GM12878 (cell line): ENCODE results near the gene ADAMTS17. TPM values are rescaled to one million over a fixed set of nuclear protein-coding genes. Genes with fewer than 3 reads are reported as not detected.

Experiments
- ATAC-seq: fragments of 200-7000 bp; cut with Tn5 transposase; 3 replicates; pipeline ENCODE4 v1.9.1; 2020; ENCODE audit warnings: mild to moderate bottlenecking, moderate library complexity
- BruUV-seq: library from RNA; stranded (reverse); fragments of 400-500 nt; replicated peaks from 2 replicates; lab custom pipeline; 2021; lab: Mats Ljungman, UMichigan
- CTCF ChIA-PET: fragments of 300-600 bp; sonication (Branson Sonifier 250); formaldehyde crosslinking; extraction: SDS; loops from one replicate; lab custom pipeline; 2021; ENCODE audit warnings: inconsistent platforms; lab: Yijun Ruan, JAX
- POLR2A ChIA-PET: fragments of 350-600 bp; formaldehyde crosslinking; extraction: SDS; loops from one replicate; lab custom pipeline; 2021; ENCODE audit warnings: inconsistent platforms; lab: Charles Lee
- RAD21 ChIA-PET: fragments of 300-600 bp; sonication (Branson Sonifier 250); formaldehyde crosslinking; loops from one replicate; lab custom pipeline; 2023; ENCODE audit warnings: antibody characterized with exemption; ENCODE audit not compliant: unreplicated experiment; lab: Charles Lee
- SMC1A ChIA-PET: fragments of 300-600 bp; sonication (Branson Sonifier 250); formaldehyde crosslinking; loops from one replicate; lab custom pipeline; 2023; ENCODE audit not compliant: unreplicated experiment, uncharacterized antibody; lab: Charles Lee
- DNase-seq: peaks from one replicate; pipeline ENCODE4 v3.0.0-alpha.2; 2011; ENCODE audit warnings: low read depth, low spot score
- FAIRE-seq: peaks from 3 replicates; lab custom pipeline; 2011; peaks lifted over from hg19 to GRCh38; lab: Jason Lieb, UNC
- H2AFZ ChIP-seq: 2 replicates; pipeline ENCODE4 v1.6.0; 2011; ENCODE audit warnings: low read depth, low read length, control low read depth; ENCODE audit not compliant: control insufficient read depth
- H3K27ac ChIP-seq: 2 replicates; pipeline ENCODE4 v1.5.1; 2011; ENCODE audit warnings: control low read depth; ENCODE audit not compliant: control insufficient read depth, insufficient read depth
- H3K27me3 ChIP-seq, 2 experiments: replicated peaks in 1 of 2; 2 replicates each; pipeline versions ENCODE4 v1.6.0 to v1.6.1; 2011; ENCODE audit warnings: low read length in 1 of 2; ENCODE audit not compliant: control insufficient read depth in 2 of 2, insufficient read depth in 2 of 2
- H3K36me3 ChIP-seq, 2 experiments: 2 replicates each; pipeline ENCODE4 v1.5.1; 2011; ENCODE audit warnings: low read length in 1 of 2; ENCODE audit not compliant: control insufficient read depth in 2 of 2, insufficient read depth in 2 of 2
- H3K4me1 ChIP-seq: 2 replicates; pipeline ENCODE4 v1.6.1; 2011; ENCODE audit warnings: mild to moderate bottlenecking, low read length, moderate library complexity, mixed read lengths; ENCODE audit not compliant: control insufficient read depth, insufficient read depth
- H3K4me2 ChIP-seq: 2 replicates; pipeline ENCODE4 v1.6.0; 2011; ENCODE audit warnings: control low read depth; ENCODE audit not compliant: control insufficient read depth, insufficient read depth
- H3K4me3 ChIP-seq: fragments of 200-600 bp; sonication (generic); 2 replicates; pipeline ENCODE4 v1.5.1; 2016
- H3K79me2 ChIP-seq: 2 replicates; pipeline ENCODE4 v1.6.0; 2011; ENCODE audit warnings: low read length; ENCODE audit not compliant: control insufficient read depth, insufficient read depth
- H3K9ac ChIP-seq: 2 replicates; pipeline ENCODE4 v1.8.0; 2011; ENCODE audit warnings: low read length, control low read depth, mixed read lengths; ENCODE audit not compliant: control insufficient read depth, insufficient read depth
- H3K9me3 ChIP-seq: replicated peaks from 3 replicates; pipeline ENCODE4 v1.5.1; 2011; ENCODE audit warnings: mild to moderate bottlenecking, low read length; ENCODE audit not compliant: control insufficient read depth, insufficient read depth
- H4K20me1 ChIP-seq: 2 replicates; pipeline ENCODE4 v1.6.0; 2011; ENCODE audit not compliant: control insufficient read depth, insufficient read depth
- BMI1 ChIP-seq: fragments of 450-650 bp; IDR thresholded peaks from 2 replicates; pipeline ENCODE4 v1.6.1; 2016; ENCODE audit warnings: mild to moderate bottlenecking, moderate library complexity, borderline replicate concordance
- ESRRA ChIP-seq: IDR thresholded peaks from 2 replicates; pipeline ENCODE4 v1.6.1; 2012; ENCODE audit warnings: mild to moderate bottlenecking, low read length, improper control_type of control experiment
- GABPA ChIP-seq: IDR thresholded peaks from 2 replicates; pipeline ENCODE4 v1.6.1; 2014; ENCODE audit warnings: antibody characterized with exemption, low read depth, mild to moderate bottlenecking, inconsistent platforms
- HDAC2 ChIP-seq: fragments of 200-600 bp; sonication (generic); IDR thresholded peaks from 2 replicates; pipeline ENCODE4 v1.6.1; 2017
- NFYB ChIP-seq: IDR thresholded peaks from 2 replicates; pipeline ENCODE4 v1.6.1; 2011; ENCODE audit warnings: low read depth, mild to moderate bottlenecking, low read length, improper control_type of control experiment, moderate library complexity; ENCODE audit not compliant: insufficient read depth
- RB1 ChIP-seq: fragments of 450-650 bp; formaldehyde crosslinking; IDR thresholded peaks from 2 replicates; pipeline ENCODE4 v1.6.1; 2017; ENCODE audit warnings: mild to moderate bottlenecking, borderline replicate concordance
- WGBS: methylation state at CpG from one replicate; pipeline ENCODE4 v1.1.6; 2016; ENCODE audit warnings: low lambda C conversion rate; ENCODE audit not compliant: insufficient replicate concordance, insufficient coverage; ENCODE audit errors: missing lambda C conversion rate; 5-methylcytosine and 5-hydroxymethylcytosine counted together
- in situ Hi-C: fragments of 300-500 bp; cut with MboI; formaldehyde crosslinking; loops from 9 replicates; pipeline ENCODE4 v1.14.3; 2018; ENCODE audit warnings: mixed read lengths
- intact Hi-C: fragments of 100-400 bp; cut with micrococcal nuclease; formaldehyde crosslinking; loops from one replicate; pipeline ENCODE4 v1.14.2; 2022; ENCODE audit not compliant: unreplicated experiment
- polyA plus RNA-seq, 11 experiments: library from polyadenylated mRNA; depleted of rRNA in 4 of 11; unstranded in 6 of 11; stranded (reverse) in 5 of 11; fragments of >200 nt; fragmentation: Nextera tagmentation in 4 of 11; fragmentation: Illumina TruSeq in 1 of 11; extraction: Ambion mirVana in 4 of 11; extraction: Trizol in 1 of 11; gene quantifications; 1 replicate in 1 of 11; 2 replicates in 10 of 11; pipeline versions ENCODE4 v1.2.1 to v1.2.3, GENCODE V29; 2011 to 2016; ENCODE audit warnings: inconsistent platforms in 2 of 11, missing spikeins in 2 of 11, low read depth in 1 of 11
- total RNA-seq, 4 experiments: library from RNA; depleted of rRNA in 3 of 4; stranded (reverse); fragments of >200 nt in 3 of 4; fragmentation: Illumina TruSeq in 1 of 4; extraction: Trizol in 1 of 4; gene quantifications; 2 replicates each; pipeline versions ENCODE4 v1.2.1 to v1.2.3, GENCODE V29; 2013 to 2021
- TF ChIP-seq, protein P1 (sequence below): IDR thresholded peaks from 2 replicates; pipeline ENCODE4 v1.6.1; 2012; ENCODE audit warnings: mild to moderate bottlenecking, low read depth, low read length

ADAMTS17 gene
- total and polyA plus RNA-seq, 10 of the 15 experiments (the other 5 are each of a cell fraction or from before 2014, with no cell fraction given): 0.04 to 0.50 (median 0.10) TPM; not detected in 4

- in situ Hi-C loops: no loop called here
- no peak overlapping the region for H3K27ac ChIP-seq
- H3K4me2 ChIP-seq: no peak overlapping the region
- H4K20me1 ChIP-seq: no peaks in the 10 kb centered on the region
- ATAC-seq (no peak), FAIRE-seq (no peak), DNase-seq (no peak)
- intact Hi-C loops: no loop called here
- no TSS peak for BruUV-seq
- RAD21 ChIA-PET: no interaction called here
- no peak overlapping the region for H3K9ac ChIP-seq
- POLR2A ChIA-PET: no interaction called here
- no peaks in the 10 kb centered on the region for H3K79me2 ChIP-seq
- H3K4me1 ChIP-seq: no peaks in the 10 kb centered on the region
- TF ChIP-seq NFYB (no peak), ESRRA (no peak), BMI1 (no peak), RB1 (no peak), HDAC2 (no peak), GABPA (no peak)
- TF ChIP-seq, protein P1, sequence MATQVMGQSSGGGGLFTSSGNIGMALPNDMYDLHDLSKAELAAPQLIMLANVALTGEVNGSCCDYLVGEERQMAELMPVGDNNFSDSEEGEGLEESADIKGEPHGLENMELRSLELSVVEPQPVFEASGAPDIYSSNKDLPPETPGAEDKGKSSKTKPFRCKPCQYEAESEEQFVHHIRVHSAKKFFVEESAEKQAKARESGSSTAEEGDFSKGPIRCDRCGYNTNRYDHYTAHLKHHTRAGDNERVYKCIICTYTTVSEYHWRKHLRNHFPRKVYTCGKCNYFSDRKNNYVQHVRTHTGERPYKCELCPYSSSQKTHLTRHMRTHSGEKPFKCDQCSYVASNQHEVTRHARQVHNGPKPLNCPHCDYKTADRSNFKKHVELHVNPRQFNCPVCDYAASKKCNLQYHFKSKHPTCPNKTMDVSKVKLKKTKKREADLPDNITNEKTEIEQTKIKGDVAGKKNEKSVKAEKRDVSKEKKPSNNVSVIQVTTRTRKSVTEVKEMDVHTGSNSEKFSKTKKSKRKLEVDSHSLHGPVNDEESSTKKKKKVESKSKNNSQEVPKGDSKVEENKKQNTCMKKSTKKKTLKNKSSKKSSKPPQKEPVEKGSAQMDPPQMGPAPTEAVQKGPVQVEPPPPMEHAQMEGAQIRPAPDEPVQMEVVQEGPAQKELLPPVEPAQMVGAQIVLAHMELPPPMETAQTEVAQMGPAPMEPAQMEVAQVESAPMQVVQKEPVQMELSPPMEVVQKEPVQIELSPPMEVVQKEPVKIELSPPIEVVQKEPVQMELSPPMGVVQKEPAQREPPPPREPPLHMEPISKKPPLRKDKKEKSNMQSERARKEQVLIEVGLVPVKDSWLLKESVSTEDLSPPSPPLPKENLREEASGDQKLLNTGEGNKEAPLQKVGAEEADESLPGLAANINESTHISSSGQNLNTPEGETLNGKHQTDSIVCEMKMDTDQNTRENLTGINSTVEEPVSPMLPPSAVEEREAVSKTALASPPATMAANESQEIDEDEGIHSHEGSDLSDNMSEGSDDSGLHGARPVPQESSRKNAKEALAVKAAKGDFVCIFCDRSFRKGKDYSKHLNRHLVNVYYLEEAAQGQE: no peak
- no peaks in the 10 kb centered on the region for H3K36me3 ChIP-seq
- H3K4me3 ChIP-seq: no peak overlapping the region
- H3K9me3 ChIP-seq: no peaks in the 10 kb centered on the region
- no peak overlapping the region for H2AFZ ChIP-seq
- SMC1A ChIA-PET: interaction anchor here (1.0 kb wide), 1 partner anchor 672 kb away, joined by 3 read pairs; no protein-coding TSS in a partner anchor
- CTCF ChIA-PET: no interaction called here
- 19% methylated on average over 6 of the region's 6 CpGs for WGBS
- no peaks in the 10 kb centered on the region for H3K27me3 ChIP-seq
These were observed 382.4 kb downstream of the ADAMTS17 start for GRCh38 chr15:99959326-99959725.
